Activated T-helper 1 cell treated with anti-CD3 and anti-CD28 coated beads, Interleukin-2, amount 50 U/mL, for 16 hours (primary cell): Measurements from ENCODE around the gene TGDS.
"Not testable (repeated sequence)": the region's sequence is repeated elsewhere in the genome, so short reads cannot be mapped to it uniquely, and the experiment has no call there.

Experiments
- DNase-seq, 2 donors: peaks; one replicate each; pipeline ENCODE4 v3.0.0-alpha.2; 2020; ENCODE audit warnings: low read depth in 1 of 2, low spot score in 1 of 2

TGDS gene

GRCh38 chr13:94553766-94554165 lies 42.2 kb downstream of the TGDS start:
- DNase-seq, result no peak

GRCh38 chr13:94552095-94552494 lies 43.9 kb downstream of the TGDS start:
- no peak for DNase-seq

GRCh38 chr13:94550062-94550738 lies 45.8 kb downstream of the TGDS start:
- no peak for DNase-seq

- peak; percentile 85 to 86 for DNase-seq
Measured at GRCh38 chr13:94549232-94550061, 46.5 kb downstream of the TGDS start.

GRCh38 chr13:94548821-94549231 lies 47.1 kb downstream of the TGDS start:
- DNase-seq, result no peak

- DNase-seq, result no peak
Measured at GRCh38 chr13:94548382-94548781, 47.6 kb downstream of the TGDS start.

GRCh38 chr13:94546061-94546839 lies 49.7 kb downstream of the TGDS start:
- no peak for DNase-seq

- no peak for DNase-seq
Measured at GRCh38 chr13:94544922-94545321, 51.0 kb downstream of the TGDS start.

- DNase-seq, result no peak
Measured at GRCh38 chr13:94542917-94543316, 53.0 kb downstream of the TGDS start.

GRCh38 chr13:94537740-94538630 lies 58.0 kb downstream of the TGDS start:
- DNase-seq, result no peak

GRCh38 chr13:94535775-94536174 lies 60.2 kb downstream of the TGDS start:
- no peak for DNase-seq

GRCh38 chr13:94535231-94535630 lies 60.7 kb downstream of the TGDS start:
- DNase-seq, result no peak

- no peak for DNase-seq
Measured at GRCh38 chr13:94534166-94534565, 61.8 kb downstream of the TGDS start.

GRCh38 chr13:94532278-94532677 lies 63.7 kb downstream of the TGDS start:
- DNase-seq, result not testable (repeated sequence)

GRCh38 chr13:94526956-94527355 lies 69.0 kb downstream of the TGDS start:
- DNase-seq, result not testable (repeated sequence)

- DNase-seq, result no peak
Measured at GRCh38 chr13:94525781-94526180, 70.2 kb downstream of the TGDS start.

- no peak for DNase-seq
Measured at GRCh38 chr13:94524407-94524806, 71.5 kb downstream of the TGDS start.
